ENCODE data around the gene SIRPB2.

- TF ChIP-seq CTCF (IDR thresholded peaks at IDR 0.05) (no peak), POLR2A (IDR thresholded peaks at IDR 0.05) (no peak)
These were observed 60.1 kb downstream of the SIRPB2 start for GRCh38 chr20:1431158-1431557.
